NK-92 (cell line): ENCODE data around the gene PLAAT5.
"Not testable (repeated sequence)": the region's sequence is repeated elsewhere in the genome, so short reads cannot be mapped to it uniquely, and the experiment has no call there.

Experiments
- DNase-seq: peaks from one replicate; lab custom pipeline; 2025; ENCODE audit not compliant: unreplicated experiment; lab: John Stamatoyannopoulos, UW

Gene PLAAT5, protein sequence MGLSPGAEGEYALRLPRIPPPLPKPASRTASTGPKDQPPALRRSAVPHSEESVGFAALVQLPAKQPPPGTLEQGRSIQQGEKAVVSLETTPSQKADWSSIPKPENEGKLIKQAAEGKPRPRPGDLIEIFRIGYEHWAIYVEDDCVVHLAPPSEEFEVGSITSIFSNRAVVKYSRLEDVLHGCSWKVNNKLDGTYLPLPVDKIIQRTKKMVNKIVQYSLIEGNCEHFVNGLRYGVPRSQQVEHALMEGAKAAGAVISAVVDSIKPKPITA

DNA sequence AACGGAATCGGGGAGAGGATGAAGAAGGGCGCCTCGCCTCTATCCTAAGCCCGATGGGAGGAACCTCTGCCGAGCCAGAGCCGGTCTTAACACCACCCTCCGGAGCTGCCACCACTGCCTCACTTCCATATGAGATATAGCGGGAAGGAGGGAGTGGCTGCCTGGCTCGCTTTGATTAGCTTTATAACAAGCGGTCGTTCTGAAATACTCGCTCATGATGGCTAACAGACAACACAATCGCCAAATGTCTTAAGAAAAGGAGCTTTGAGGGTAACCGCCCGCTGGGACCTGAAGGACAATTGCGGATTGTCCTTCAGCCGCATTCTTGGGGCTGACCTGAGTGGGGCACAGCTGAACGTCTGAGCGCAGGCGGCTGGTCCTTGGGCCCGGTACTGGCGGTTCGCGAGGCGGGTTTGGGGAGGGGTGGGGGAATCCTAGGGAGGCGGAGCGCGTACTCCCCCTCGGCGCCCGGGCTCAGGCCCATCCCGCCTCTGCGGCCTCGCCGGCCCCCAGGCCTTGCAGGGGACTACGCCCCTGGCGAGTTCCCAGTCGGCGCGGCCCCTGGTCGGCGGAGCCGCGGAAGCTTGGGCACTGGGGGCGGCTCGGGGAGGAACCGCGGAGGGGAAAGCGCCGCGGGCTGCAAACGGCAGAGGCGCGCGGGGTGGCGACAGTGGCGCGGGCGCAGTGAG is at the start of gene PLAAT5:
Gene PLAAT5, minus strand, starts transcription at position 617 of the 689 bp plus-strand sequence. Its CDS starts 133 bp downstream, at position 484.
- DNase-seq = no peak

DNA sequence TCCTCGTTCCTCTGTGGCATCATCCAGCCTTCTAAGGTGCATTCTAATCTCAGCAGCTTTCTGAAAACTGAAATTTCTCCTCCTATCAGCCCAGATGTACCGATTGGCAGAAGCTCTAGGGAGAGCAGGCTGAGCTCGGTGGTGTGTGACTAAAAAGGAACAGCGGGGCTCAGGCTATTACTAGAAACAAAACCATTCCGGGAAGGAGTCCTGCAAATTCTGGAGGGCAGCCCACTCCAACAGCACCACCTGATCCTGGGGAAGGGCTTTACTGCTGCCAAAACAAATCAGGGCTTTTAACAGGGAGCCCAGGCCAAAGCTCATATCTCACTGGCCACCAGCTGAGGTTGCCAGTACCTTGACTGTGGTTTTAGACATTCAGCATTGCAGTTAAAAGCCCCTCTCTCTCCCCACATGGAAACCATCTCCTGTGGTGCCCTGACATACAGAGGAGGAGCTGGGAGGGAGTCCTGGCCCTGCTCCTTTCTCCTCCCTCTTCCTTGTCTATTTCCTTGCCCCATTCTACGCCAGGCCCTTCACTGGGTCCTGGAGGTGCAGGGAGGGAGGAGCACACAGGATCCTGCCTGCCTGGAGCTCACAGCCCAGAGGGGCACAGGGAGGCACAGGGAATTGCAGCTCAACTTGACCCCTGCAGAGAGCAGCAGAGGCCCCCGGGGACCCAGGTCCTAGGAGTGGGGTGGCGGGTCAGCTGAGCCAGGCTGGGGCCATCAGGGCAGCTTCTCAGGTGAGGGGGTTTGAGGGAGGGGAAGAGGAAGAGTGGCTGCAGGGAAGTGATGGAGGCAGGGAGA is 46.5 kb upstream of the PLAAT5 start:
- DNase-seq = no peak

- DNase-seq = no peak
These were observed 45.8 kb upstream of the PLAAT5 start, which contains the start of gene PLAAT4 for GRCh38 chr11:63536669-63537292. TSS of gene PLAAT4 (plus strand) at chr11:63536808. CDS start at chr11:63536869, 61 bp downstream.

GRCh38 chr11:63535734-63536133 is 44.8 kb upstream of the PLAAT5 start:
- no peak for DNase-seq

GRCh38 chr11:63534895-63535461 is 44.0 kb upstream of the PLAAT5 start:
- DNase-seq = no peak

GRCh38 chr11:63534076-63534475 is 43.1 kb upstream of the PLAAT5 start:
- DNase-seq = no peak

- no peak for DNase-seq
These were observed 42.0 kb upstream of the PLAAT5 start for GRCh38 chr11:63532799-63533475.

GRCh38 chr11:63532117-63532516 is 41.1 kb upstream of the PLAAT5 start:
- no peak for DNase-seq

DNA sequence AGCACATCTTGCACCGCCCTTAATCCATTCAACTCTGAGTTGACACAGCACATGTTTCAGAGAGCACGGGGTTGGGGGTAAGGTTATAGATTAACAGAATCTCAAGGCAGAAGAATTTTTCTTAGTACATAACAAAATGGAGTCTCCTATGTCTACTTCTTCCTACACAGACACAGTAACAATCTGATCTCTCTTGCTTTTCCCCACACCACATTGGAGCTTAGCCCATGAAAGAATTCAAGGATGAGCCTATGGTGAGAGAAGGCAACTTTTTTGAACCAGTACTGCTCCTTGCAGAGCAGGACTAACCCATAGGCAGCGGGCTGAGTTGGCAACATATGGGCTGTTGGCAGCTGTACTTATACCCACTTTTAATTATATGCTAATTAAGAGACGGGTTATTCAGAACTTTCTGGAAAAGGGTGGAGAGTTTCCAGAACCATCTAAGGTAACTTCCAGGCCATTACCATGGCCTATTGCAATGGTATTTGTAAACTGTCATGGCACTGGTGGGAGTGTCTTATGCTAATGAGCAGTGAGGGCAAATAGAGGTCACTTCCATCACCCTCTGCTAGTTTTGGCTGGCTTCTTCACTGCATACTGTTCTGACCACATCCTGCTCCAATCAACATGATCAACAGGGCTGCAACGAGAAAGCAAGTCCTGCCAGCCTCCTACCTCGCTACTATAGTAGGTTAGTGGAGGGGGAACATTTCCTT is 40.3 kb upstream of the PLAAT5 start:
- DNase-seq = not testable (repeated sequence)

- DNase-seq = no peak
These were observed 39.1 kb upstream of the PLAAT5 start for GRCh38 chr11:63530021-63530420.

GRCh38 chr11:63529373-63529772 is 38.4 kb upstream of the PLAAT5 start:
- DNase-seq = not testable (repeated sequence)

GRCh38 chr11:63528729-63529278 is 37.8 kb upstream of the PLAAT5 start:
- DNase-seq = not testable (repeated sequence)

- DNase-seq = not testable (repeated sequence)
These were observed 37.2 kb upstream of the PLAAT5 start for GRCh38 chr11:63528156-63528555.

DNA sequence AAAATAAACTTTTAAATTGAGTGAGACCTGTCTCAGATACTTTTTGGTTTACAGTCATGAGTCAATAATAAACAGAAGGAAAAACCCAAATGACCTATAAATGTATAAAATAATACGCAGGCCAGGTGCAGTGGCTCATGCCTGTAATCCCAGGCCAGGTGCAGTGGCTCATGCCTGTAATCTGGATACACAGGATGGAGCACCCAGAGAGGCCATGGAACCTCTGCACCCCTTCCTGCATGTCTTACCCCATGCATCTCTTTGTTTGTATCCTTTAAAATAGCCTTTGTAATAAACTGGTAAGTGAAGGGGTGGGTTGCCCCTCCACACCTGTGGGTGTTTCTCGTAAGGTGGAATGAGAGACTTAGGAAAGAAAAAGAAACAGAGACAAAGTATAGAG is 36.7 kb upstream of the PLAAT5 start:
- no peak for DNase-seq

- no peak for DNase-seq
These were observed 32.2 kb upstream of the PLAAT5 start for GRCh38 chr11:63523151-63523550.

DNA sequence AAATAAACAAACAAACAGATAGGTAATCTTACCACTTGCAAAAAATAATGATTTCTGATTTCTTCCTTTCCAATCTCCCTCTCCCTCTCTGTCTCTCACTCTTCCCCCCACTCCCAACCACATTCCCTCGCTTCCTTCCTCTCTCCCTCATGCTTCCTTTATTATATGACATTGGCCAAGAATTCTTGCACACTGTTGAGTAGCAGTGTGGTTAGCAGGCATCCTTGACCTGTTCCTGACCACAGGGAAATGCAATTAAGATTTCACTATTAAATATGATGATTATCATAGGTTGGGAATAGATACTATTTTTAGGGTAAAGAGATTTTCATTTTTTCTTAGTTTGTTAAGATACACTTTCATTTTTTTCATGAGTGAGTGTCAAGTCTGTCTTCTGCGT is 30.9 kb upstream of the PLAAT5 start:
- DNase-seq = no peak

DNA sequence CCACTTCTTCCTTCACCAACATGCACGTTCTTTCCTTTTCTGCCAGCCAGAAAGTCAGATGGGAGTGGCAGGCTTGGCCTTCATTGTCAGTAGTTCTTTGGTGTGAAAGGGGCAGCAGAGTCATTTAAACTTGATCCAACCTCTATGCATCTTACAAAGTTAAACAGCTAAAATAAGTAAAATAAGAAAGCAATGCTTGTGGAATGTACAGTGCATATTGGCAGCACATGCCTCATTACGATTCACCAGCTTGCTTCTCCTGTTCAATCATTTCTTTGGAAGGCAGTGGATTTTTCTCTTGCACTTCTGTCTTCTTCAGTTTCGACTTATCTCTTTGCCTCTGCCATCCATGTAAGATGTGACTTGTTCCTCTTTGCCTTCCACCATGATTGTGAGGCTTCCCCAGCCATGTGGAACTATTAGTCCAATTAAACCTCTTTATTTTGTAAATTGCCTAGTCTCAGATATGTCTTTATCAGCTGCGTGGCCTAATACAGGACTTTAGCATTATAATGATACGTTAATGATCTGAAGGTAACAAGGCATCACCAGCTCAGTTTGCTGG is 29.7 kb upstream of the PLAAT5 start:
- no peak for DNase-seq

GRCh38 chr11:63518548-63518947 is 27.6 kb upstream of the PLAAT5 start:
- DNase-seq = no peak

DNA sequence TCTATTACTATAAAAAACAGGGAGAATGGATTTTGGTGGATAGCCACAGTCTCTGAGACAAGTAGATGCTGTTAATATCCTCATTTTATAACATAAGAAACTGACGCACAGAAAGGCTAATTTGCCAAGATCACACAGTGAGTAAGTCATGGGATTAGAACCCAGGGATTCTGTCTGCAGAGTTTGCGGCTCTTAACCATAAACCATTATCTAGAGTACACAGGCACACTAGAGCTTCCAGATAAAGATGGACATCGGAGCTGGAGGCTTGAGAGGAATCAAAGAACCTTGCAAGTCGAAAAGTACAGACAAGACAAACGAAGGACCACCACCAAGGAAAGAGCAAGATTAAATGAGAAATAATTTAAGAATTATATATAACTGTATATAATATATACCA is 26.2 kb upstream of the PLAAT5 start:
- DNase-seq = no peak
